GM12864 (cell line): ENCODE results near the gene SEMA6A.
"Not testable (repeated sequence)": the region's sequence is repeated elsewhere in the genome, so short reads cannot be mapped to it uniquely, and the experiment has no call there.

Source experiments
- DNase-seq: peaks from one replicate; pipeline ENCODE4 v3.0.0-alpha.2; 2011; ENCODE audit warnings: low read depth
- H3K4me3 ChIP-seq: 2 replicates; pipeline ENCODE4 v1.5.1; 2011; ENCODE audit warnings: mild to moderate bottlenecking, low read depth, low read length, control low read depth
- TF ChIP-seq, protein P1 (sequence below): IDR thresholded peaks from 2 replicates; pipeline ENCODE4 v1.5.1; 2011; ENCODE audit warnings: low read depth, mild to moderate bottlenecking, moderate library complexity, low read length, control low read depth, inconsistent platforms; ENCODE audit errors: missing control alignments

The SEMA6A gene

GRCh38 chr5:116529615-116530014 is 45.0 kb downstream of the SEMA6A start:
- H3K4me3 ChIP-seq: no peak overlapping the region
- DNase-seq: no peak
- TF ChIP-seq, protein P1, sequence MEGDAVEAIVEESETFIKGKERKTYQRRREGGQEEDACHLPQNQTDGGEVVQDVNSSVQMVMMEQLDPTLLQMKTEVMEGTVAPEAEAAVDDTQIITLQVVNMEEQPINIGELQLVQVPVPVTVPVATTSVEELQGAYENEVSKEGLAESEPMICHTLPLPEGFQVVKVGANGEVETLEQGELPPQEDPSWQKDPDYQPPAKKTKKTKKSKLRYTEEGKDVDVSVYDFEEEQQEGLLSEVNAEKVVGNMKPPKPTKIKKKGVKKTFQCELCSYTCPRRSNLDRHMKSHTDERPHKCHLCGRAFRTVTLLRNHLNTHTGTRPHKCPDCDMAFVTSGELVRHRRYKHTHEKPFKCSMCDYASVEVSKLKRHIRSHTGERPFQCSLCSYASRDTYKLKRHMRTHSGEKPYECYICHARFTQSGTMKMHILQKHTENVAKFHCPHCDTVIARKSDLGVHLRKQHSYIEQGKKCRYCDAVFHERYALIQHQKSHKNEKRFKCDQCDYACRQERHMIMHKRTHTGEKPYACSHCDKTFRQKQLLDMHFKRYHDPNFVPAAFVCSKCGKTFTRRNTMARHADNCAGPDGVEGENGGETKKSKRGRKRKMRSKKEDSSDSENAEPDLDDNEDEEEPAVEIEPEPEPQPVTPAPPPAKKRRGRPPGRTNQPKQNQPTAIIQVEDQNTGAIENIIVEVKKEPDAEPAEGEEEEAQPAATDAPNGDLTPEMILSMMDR: no peak

DNA sequence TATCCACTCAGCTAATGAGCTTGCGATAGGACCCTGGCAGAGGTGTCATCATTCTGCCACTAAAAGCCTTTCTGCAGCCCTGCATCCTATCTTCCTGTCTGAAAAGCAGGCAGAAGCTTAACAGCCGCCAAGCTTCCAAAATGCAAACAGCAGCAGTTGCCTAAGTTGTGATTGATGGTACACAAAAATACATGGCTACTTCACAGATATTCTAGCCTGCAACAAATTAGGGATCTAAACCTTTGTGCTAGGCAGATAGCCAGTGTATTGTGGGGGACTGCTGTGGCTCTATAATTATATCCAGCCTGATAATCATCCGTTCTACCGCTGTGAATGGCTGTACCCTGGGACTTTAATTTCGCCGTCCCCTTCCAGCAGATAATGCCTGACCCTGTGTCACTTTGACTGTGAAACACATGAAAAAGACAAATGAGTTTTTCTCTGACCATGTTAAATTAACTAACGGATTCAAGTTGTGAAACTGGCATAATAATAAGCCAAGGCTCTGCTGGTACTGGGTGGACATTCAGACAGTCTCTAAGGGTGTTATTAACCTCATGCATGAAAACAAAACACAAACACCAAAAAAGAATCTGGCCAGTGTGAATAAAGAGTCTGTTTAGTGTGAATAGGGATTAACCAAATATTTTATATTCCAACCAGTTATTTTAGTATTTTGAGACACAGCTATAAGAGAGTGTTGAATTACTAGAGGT is 45.9 kb downstream of the SEMA6A start:
- no peak overlapping the region for H3K4me3 ChIP-seq
- DNase-seq: no peak
- TF ChIP-seq, protein P1: no peak

DNA sequence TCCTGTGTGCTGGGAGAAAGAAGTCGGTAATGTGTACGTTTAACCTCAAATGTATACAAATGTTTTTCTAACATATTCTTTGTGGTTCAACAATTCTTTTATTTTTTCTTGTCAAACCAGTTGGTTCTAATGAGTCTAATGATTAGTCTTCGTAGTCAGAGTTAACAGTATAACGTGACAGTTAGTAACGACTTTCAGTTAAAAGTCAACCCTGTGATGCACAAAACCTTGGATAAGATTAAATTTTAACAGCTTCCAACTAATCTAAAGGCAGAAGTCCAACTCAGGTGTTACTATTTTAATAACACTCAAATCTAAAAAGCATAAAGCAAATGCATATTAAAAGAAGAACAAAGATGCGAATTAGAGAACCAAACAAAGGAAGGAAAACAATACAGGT is 47.0 kb downstream of the SEMA6A start:
- TF ChIP-seq, protein P1: no peak
- DNase-seq: no peak
- H3K4me3 ChIP-seq: no peak overlapping the region

GRCh38 chr5:116525674-116526073 is 48.9 kb downstream of the SEMA6A start:
- DNase-seq: no peak
- H3K4me3 ChIP-seq: no peak overlapping the region
- TF ChIP-seq, protein P1: no peak

GRCh38 chr5:116524966-116525365 is 49.7 kb downstream of the SEMA6A start:
- no peak for DNase-seq
- TF ChIP-seq, protein P1: no peak
- H3K4me3 ChIP-seq: no peak overlapping the region

GRCh38 chr5:116524051-116524904 is 50.3 kb downstream of the SEMA6A start:
- TF ChIP-seq, protein P1: no peak

DNA sequence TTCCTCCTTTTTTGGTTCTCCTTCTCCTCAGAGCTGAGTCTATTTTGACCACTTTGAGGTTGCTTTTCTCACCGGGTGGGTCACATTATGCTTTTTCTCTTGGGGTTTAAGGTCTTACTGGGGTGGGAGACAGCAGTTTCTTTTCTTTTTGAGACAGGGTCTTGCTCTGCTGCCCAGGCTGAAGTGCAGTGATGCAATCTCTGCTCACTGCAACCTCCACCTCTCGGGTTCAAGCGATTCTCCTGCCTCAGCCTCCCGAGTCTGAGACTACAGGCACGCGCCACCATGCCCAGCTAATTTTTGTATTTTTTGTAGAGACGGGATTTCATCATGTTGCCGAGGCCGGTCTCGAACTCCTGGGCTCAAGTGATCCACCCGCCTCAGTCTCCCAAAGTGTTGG is 51.4 kb downstream of the SEMA6A start:
- DNase-seq, H3K4me3 ChIP-seq: not testable (repeated sequence)

More at GRCh38 chr5:116524051-116524904, 50.3 kb downstream of the SEMA6A start:
- no peak for DNase-seq
- H3K4me3 ChIP-seq: no peak overlapping the region
